ENCODE results near the gene SIX5.

Gene SIX5

DNA sequence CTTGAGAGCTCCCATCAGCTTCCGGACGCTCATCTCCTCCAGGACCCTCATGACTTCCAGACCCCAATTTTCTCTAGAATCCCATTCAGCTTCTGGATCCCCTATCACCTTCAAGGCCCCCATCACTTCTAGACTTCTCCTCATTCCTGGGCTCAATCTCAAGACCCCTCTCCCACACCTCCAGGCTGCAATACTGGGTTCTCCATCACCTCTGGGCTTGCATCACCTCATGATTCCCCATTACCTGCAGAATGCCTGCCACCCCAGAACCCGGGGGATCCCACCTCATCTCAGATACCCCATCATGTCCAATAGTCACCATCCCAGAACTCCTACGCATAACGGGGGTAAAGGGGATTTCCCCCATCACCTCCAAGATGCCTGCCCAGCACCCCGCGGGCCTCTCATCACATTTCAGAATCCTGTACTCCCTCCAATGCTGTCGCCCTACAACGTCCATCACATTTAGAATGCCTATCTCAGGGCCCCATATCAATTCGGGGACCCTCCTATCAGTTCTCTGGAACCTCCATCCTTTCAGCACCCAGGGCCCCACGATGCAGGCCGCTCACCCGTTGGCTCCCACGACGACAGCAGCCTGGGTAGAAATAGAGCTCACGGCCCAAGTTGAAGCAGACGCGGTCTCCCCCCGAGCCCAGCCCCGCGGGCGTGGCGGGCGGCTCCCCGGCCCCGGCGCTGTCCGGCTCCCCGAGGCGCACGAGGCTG lies 22.9 kb upstream of the SIX5 start:
- TF ChIP-seq MYC (IDR thresholded peaks at IDR 0.05; ENCODE audit: low read depth, low read length), result no peak
- no peak for TF ChIP-seq POLR2A (IDR thresholded peaks at IDR 0.05; ENCODE audit: extremely low read depth, insufficient read length)
- TF ChIP-seq, protein P1, sequence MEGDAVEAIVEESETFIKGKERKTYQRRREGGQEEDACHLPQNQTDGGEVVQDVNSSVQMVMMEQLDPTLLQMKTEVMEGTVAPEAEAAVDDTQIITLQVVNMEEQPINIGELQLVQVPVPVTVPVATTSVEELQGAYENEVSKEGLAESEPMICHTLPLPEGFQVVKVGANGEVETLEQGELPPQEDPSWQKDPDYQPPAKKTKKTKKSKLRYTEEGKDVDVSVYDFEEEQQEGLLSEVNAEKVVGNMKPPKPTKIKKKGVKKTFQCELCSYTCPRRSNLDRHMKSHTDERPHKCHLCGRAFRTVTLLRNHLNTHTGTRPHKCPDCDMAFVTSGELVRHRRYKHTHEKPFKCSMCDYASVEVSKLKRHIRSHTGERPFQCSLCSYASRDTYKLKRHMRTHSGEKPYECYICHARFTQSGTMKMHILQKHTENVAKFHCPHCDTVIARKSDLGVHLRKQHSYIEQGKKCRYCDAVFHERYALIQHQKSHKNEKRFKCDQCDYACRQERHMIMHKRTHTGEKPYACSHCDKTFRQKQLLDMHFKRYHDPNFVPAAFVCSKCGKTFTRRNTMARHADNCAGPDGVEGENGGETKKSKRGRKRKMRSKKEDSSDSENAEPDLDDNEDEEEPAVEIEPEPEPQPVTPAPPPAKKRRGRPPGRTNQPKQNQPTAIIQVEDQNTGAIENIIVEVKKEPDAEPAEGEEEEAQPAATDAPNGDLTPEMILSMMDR (IDR thresholded peaks at IDR 0.05; ENCODE audit: low read depth, low read length), result no peak
- TF ChIP-seq, protein P2, sequence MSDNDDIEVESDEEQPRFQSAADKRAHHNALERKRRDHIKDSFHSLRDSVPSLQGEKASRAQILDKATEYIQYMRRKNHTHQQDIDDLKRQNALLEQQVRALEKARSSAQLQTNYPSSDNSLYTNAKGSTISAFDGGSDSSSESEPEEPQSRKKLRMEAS (IDR thresholded peaks at IDR 0.05; ENCODE audit: low read depth, low read length), result no peak
- DNase-seq (ENCODE audit: low read depth), result no peak
- peak overlapping the region; percentile 50 for H3K4me3 ChIP-seq (ENCODE audit: low read depth, low read length)

DNA sequence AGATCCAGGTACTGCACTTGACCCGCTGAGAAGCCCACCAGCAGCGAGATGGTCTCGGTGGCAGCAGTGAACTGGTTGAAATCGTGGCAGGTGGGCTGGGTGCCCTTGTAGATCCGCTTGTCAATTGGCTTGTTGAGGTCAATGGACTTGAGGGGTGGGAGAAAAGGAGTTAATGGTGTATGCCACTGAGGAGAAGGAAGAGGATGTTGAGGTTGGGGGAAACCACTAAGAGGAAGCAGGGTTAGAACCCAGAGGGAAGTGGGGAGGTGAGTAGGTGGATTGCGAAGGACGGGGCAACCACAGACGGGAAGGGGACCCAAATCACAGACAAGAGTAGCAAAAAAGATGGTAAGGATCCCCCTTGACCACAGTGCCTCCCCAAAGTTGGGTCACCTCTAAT lies 21.9 kb upstream of the SIX5 start:
- DNase-seq (ENCODE audit: low read depth), result peak; percentile 89
- TF ChIP-seq POLR2A (IDR thresholded peaks at IDR 0.05; ENCODE audit: extremely low read depth, insufficient read length) (no peak), MYC (IDR thresholded peaks at IDR 0.05; ENCODE audit: low read depth, low read length) (no peak)
- TF ChIP-seq, protein P1 (IDR thresholded peaks at IDR 0.05; ENCODE audit: low read depth, low read length), result no peak
- TF ChIP-seq, protein P2 (IDR thresholded peaks at IDR 0.05; ENCODE audit: low read depth, low read length), result no peak
- no peak overlapping the region for H3K4me3 ChIP-seq (ENCODE audit: low read depth, low read length)

DNA sequence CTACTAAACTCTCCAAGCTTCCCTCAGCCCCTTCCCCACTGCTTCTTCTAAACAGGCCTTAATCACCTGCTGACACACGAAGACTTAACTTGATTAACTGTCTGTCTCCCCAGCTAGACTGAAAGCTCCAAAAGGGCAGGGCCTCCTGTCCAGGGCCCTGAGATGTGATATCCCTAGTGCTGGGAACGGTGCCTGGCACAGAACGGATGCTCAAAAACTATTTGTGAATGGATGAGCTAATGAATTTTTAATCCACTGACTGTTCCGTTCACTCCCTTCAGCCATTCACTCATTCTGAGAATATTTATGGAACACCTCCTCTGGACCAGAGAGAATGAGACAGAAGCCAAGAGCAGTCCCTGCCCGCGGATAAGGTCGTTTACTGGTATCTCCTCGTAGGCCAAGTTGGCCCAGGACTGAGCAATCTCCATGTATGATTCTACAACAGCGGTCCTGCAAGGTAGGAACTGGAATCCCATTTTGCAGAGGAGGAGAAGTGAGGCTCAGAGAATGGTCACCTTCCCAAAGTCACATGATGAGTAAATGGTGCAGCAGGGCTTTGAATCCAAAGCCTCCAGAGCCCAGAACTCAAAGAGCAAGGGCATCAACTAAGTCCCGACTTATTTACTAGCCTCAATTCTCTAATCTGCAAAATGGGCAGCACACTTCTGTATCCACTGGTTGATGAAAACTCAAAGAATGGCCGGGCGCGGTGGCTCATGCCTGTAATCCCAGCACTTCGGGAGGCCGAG lies 20.2 kb upstream of the SIX5 start:
- no peak overlapping the region for H3K4me3 ChIP-seq (ENCODE audit: low read depth, low read length)
- no peak for TF ChIP-seq POLR2A (IDR thresholded peaks at IDR 0.05; ENCODE audit: extremely low read depth, insufficient read length)
- TF ChIP-seq, protein P2 (IDR thresholded peaks at IDR 0.05; ENCODE audit: low read depth, low read length), result no peak
- TF ChIP-seq MYC (IDR thresholded peaks at IDR 0.05; ENCODE audit: low read depth, low read length), result no peak
- TF ChIP-seq, protein P1 (IDR thresholded peaks at IDR 0.05; ENCODE audit: low read depth, low read length), result no peak
- DNase-seq (ENCODE audit: low read depth), result no peak

DNA sequence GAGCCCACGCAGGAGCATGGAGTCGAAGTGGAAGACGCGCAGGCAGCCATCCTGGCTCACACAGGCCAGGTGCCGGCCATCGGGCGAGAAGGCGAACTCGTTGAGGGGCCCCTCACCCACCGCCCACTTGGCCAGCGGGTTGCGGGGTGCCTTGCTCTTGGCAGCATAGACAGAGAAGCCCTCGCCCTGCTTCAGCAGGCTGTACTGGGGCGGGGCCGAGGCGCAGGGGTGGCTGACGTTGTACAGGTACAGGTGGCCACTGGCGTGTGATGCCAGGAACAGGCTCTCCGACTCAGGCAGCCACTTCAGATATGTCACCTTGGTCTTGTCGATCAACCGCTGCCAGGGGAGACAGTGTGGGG lies 17.5 kb upstream of the SIX5 start:
- no peak for DNase-seq (ENCODE audit: low read depth)
- no peak overlapping the region for H3K4me3 ChIP-seq (ENCODE audit: low read depth, low read length)
- no peak for TF ChIP-seq MYC (IDR thresholded peaks at IDR 0.05; ENCODE audit: low read depth, low read length)
- TF ChIP-seq POLR2A (IDR thresholded peaks at IDR 0.05; ENCODE audit: extremely low read depth, insufficient read length), result no peak
- TF ChIP-seq, protein P1 (IDR thresholded peaks at IDR 0.05; ENCODE audit: low read depth, low read length), result no peak
- TF ChIP-seq, protein P2 (IDR thresholded peaks at IDR 0.05; ENCODE audit: low read depth, low read length), result no peak

DNA sequence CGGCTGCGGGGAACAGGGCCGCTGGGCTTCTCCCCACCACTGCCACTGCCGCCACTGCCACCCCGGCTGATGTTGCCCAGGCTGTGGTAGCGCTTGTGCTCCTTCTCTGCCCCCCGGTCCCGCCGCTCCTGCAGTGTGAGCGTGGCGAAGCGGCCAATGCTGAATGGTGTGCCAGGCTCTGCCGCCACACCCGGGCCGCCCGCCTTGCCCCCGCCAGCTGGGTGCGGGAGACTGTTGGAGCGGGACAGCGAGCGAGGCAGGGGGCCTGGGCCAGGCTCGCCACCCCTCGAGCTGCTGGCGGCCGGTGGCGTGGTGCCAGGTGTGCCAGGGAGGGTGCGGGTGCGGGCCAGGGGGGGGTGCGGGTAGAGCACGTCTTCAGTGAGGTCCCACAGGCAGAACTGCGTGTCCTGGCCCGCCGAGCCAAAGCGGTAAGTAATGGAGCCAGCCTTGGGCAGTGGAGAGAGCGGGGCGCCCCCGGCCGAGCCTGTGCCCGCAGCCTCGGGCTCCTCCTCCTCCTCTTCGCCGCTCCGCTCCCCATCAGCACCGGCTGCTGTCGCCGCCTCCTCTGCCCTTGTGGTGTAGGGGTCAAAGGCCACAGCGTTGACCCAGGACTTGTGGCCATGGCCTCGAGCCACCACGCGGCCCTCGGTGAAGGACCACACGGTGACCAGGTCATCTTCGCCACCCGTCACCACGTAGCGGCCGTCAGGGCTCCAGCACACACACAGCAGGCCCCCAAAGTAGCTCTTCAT lies 16.9 kb upstream of the SIX5 start:
- H3K4me3 ChIP-seq (ENCODE audit: low read depth, low read length), result no peak overlapping the region
- no peak for DNase-seq (ENCODE audit: low read depth)
- TF ChIP-seq, protein P1 (IDR thresholded peaks at IDR 0.05; ENCODE audit: low read depth, low read length), result no peak
- TF ChIP-seq POLR2A (IDR thresholded peaks at IDR 0.05; ENCODE audit: extremely low read depth, insufficient read length), result no peak
- TF ChIP-seq, protein P2 (IDR thresholded peaks at IDR 0.05; ENCODE audit: low read depth, low read length), result no peak
- no peak for TF ChIP-seq MYC (IDR thresholded peaks at IDR 0.05; ENCODE audit: low read depth, low read length)
